ENCODE results near the gene EML2.
"Not testable (repeated sequence)": the region's sequence is repeated elsewhere in the genome, so short reads cannot be mapped to it uniquely, and the experiment has no call there.

DNA sequence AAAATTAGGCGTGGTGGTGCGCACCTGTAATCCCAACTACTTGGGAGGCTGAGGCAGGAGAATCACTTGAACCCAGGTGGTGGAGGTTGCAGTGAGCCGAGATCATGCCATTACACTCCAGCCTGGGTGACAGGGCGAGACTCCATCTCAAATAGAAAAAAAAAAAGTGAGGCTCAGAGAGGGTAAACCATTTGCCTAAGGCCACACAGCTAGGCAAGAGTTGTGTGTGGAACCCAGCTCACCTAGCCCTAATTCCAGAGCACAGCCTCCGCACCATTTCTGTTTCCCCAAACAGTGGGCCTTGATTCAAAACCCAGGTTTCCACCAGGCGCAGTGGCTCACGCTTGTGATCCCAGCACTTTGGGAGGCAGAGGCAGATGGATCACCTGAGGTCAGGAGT lies 11.0 kb downstream of the EML2 start:
- TF ChIP-seq POLR2A (IDR thresholded peaks at IDR 0.05): not testable (repeated sequence)
- TF ChIP-seq, protein P1, sequence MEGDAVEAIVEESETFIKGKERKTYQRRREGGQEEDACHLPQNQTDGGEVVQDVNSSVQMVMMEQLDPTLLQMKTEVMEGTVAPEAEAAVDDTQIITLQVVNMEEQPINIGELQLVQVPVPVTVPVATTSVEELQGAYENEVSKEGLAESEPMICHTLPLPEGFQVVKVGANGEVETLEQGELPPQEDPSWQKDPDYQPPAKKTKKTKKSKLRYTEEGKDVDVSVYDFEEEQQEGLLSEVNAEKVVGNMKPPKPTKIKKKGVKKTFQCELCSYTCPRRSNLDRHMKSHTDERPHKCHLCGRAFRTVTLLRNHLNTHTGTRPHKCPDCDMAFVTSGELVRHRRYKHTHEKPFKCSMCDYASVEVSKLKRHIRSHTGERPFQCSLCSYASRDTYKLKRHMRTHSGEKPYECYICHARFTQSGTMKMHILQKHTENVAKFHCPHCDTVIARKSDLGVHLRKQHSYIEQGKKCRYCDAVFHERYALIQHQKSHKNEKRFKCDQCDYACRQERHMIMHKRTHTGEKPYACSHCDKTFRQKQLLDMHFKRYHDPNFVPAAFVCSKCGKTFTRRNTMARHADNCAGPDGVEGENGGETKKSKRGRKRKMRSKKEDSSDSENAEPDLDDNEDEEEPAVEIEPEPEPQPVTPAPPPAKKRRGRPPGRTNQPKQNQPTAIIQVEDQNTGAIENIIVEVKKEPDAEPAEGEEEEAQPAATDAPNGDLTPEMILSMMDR (IDR thresholded peaks at IDR 0.05): not testable (repeated sequence)

Measured in transverse colon (tissue), 3 donors.